ENCODE measurements around the gene HDAC9. TPM values are rescaled to one million over a fixed set of nuclear protein-coding genes. Genes with fewer than 3 reads are reported as not detected.

The HDAC9 gene
- total RNA-seq, 4 donors from 2014 or later, result 51.2 to 194 (median 106) TPM

DNA sequence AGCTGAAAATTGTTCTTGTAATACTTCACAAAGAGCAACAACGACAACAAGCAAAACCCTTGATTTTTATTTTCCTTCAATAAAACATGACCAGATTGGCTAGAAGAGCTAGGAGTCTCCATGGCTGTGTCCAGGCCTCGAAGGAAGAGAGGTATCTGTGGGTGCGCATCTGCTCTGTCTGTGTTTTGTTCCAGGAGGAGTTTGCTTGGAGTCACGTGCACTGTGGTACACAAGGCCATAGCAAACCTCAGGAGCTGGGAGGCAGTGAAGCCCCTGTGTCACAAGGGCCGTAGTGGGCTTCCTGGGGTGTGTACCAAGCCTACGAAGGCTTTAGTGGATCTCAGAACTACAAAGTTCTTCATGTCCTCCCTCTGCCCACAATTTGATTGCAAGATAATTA is 350.2 kb downstream of the HDAC9 start:
- H3K9me3 ChIP-seq, result no peaks in the 10 kb centered on the region
- no peak overlapping the region for H3K27ac ChIP-seq
- H3K4me1 ChIP-seq, result no peaks in the 10 kb centered on the region
- H3K27me3 ChIP-seq, result no peaks in the 10 kb centered on the region
- no peak for ATAC-seq
- 93 to 95% methylated on average over 4 to 5 of the region's 6 CpGs for WGBS, 2 donors (ENCODE audit: low coverage in 1 of 2)
- H3K4me3 ChIP-seq, result no peak overlapping the region
- no peaks in the 10 kb centered on the region for H3K36me3 ChIP-seq
- TF ChIP-seq POLR2A (IDR thresholded peaks at IDR 0.05), result no peak
- TF ChIP-seq EP300 (IDR thresholded peaks at IDR 0.05), result no peak
- TF ChIP-seq, protein P1, sequence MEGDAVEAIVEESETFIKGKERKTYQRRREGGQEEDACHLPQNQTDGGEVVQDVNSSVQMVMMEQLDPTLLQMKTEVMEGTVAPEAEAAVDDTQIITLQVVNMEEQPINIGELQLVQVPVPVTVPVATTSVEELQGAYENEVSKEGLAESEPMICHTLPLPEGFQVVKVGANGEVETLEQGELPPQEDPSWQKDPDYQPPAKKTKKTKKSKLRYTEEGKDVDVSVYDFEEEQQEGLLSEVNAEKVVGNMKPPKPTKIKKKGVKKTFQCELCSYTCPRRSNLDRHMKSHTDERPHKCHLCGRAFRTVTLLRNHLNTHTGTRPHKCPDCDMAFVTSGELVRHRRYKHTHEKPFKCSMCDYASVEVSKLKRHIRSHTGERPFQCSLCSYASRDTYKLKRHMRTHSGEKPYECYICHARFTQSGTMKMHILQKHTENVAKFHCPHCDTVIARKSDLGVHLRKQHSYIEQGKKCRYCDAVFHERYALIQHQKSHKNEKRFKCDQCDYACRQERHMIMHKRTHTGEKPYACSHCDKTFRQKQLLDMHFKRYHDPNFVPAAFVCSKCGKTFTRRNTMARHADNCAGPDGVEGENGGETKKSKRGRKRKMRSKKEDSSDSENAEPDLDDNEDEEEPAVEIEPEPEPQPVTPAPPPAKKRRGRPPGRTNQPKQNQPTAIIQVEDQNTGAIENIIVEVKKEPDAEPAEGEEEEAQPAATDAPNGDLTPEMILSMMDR (IDR thresholded peaks at IDR 0.05), result no peak
- no peak for TF ChIP-seq POLR2AphosphoS5 (IDR thresholded peaks at IDR 0.05)

DNA sequence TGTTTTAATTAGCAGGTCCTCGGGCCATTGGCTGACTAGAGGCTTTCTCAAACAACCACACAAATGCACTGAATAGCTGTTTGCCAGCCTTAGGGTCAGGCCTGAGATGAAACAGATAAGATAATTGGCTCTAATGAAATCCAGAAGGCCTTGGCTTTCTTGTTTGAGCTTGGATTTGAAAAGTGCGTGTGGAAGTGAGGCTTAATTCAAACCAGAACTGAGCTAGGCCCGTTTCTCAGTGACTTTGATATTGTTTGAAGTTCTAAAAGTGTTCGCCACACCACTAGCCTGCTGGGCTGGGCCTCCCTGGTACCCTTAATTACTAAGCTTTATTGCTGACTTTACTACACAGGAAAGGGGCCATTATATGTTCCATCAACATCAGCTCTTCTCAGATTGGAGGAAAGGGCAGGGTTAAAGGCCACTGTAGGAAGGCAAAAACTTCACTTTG is 351.2 kb downstream of the HDAC9 start:
- Histone ChIP-seq H3K36me3 (no peaks in the 10 kb centered on the region), H3K4me1 (no peaks in the 10 kb centered on the region), H3K27me3 (no peaks in the 10 kb centered on the region), H3K27ac (no peak overlapping the region), H3K9me3 (no peaks in the 10 kb centered on the region), H3K4me3 (no peak overlapping the region)
- no peak for ATAC-seq
- 70 to 84% methylated on average over 3 to 4 of the region's 4 CpGs for WGBS, 2 donors (ENCODE audit: low coverage in 1 of 2)
- TF ChIP-seq EP300 (IDR thresholded peaks at IDR 0.05) (no peak), POLR2AphosphoS5 (IDR thresholded peaks at IDR 0.05) (no peak), POLR2A (IDR thresholded peaks at IDR 0.05) (no peak)
- TF ChIP-seq, protein P1 (IDR thresholded peaks at IDR 0.05), result no peak

DNA sequence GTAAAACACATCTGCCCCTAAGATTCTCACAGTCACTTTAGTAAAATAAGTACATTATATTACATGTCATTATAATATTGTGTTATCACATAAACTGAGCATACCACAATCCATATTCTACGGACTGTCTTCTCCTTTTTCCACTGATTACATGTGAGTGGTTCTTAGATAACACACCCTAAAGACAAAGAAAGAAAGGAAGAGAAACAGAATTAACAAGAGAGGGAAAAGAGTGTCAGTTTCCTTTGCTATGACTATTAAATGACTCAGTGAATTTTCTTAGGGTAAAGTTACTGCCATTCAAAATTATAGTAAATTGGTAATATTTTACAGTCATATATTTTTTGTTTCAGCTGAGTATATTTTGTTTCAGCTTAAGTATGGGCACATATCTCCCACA is 353.6 kb downstream of the HDAC9 start:
- H3K4me3 ChIP-seq, result no peak overlapping the region
- ATAC-seq, result no peak
- H3K27me3 ChIP-seq, result no peaks in the 10 kb centered on the region
- no peaks in the 10 kb centered on the region for H3K36me3 ChIP-seq
- no peaks in the 10 kb centered on the region for H3K9me3 ChIP-seq
- no peak for TF ChIP-seq EP300 (IDR thresholded peaks at IDR 0.05)
- no peak for TF ChIP-seq POLR2A (IDR thresholded peaks at IDR 0.05)
- H3K4me1 ChIP-seq, result no peaks in the 10 kb centered on the region
- no peak overlapping the region for H3K27ac ChIP-seq
- WGBS, 2 donors (ENCODE audit: low coverage in 1 of 2), result 76 to 78% methylated on average over 1 of the region's 1 CpG

DNA sequence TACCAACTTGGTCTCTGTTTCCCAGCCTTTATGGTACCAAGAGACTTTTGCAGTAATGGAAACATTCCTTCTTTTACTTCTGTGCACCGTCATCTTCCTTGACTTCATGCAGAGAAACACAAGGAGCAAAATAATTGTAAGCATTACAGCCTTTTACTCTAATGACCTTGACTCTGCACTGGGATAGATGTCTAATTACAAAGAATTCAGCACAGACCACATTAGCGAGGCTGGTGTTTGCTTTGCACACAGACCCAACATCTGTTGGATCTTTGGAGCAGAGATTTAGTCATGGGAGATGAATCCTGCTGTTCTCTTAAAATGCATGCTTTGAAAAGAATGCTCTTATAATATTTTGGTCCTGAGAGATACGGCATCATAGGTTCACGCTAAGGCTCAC is 360.2 kb downstream of the HDAC9 start:
- Histone ChIP-seq H3K4me1 (no peaks in the 10 kb centered on the region), H3K9me3 (no peaks in the 10 kb centered on the region), H3K36me3 (no peaks in the 10 kb centered on the region), H3K4me3 (no peak overlapping the region), H3K27ac (no peak overlapping the region), H3K27me3 (no peaks in the 10 kb centered on the region)
- TF ChIP-seq POLR2AphosphoS5 (IDR thresholded peaks at IDR 0.05), result no peak
- no peak for TF ChIP-seq POLR2A (IDR thresholded peaks at IDR 0.05)
- no peak for TF ChIP-seq EP300 (IDR thresholded peaks at IDR 0.05)
- TF ChIP-seq, protein P1 (IDR thresholded peaks at IDR 0.05), result no peak
- WGBS, 2 donors (ENCODE audit: low coverage in 1 of 2), result 90 to 94% methylated on average over 4 of the region's 4 CpGs
- no peak for ATAC-seq

DNA sequence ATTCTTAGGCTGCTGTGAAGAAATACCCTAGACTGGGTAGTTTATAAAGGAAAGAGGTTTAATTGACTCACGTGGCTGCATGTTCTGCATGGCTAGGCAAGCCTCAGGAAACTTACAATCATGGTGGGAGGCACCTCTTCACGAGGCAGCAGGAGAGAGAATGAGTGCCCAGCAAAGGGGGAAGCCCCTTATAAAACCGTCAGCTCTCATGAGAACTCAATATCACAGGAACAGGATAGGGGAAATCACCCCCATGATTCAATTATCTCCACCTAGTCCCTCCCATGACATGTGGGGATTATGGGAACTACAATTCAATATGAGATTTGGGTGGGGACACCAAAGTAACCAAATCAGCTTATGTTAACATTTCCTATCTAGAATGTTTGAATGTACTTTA is 362.7 kb downstream of the HDAC9 start:
- Histone ChIP-seq H3K9me3 (no peaks in the 10 kb centered on the region), H3K36me3 (no peaks in the 10 kb centered on the region), H3K27ac (no peak overlapping the region), H3K4me3 (no peak overlapping the region), H3K4me1 (no peaks in the 10 kb centered on the region), H3K27me3 (no peaks in the 10 kb centered on the region)
- TF ChIP-seq EP300 (IDR thresholded peaks at IDR 0.05), result no peak
- no peak for TF ChIP-seq POLR2AphosphoS5 (IDR thresholded peaks at IDR 0.05)
- no peak for TF ChIP-seq POLR2A (IDR thresholded peaks at IDR 0.05)
- TF ChIP-seq, protein P1 (IDR thresholded peaks at IDR 0.05), result no peak
- WGBS, 2 donors (ENCODE audit: low coverage in 1 of 2), result 75 to 89% methylated on average over 2 to 3 of the region's 3 CpGs
- no peak for ATAC-seq

Measured in gastroesophageal sphincter (tissue), 4 donors.